ENCODE results near the gene CEP192. TPM values are rescaled to one million over a fixed set of nuclear protein-coding genes. Genes with fewer than 3 reads are reported as not detected.

CEP192 gene
- polyA plus RNA-seq, 1 donor: 22.0 TPM

- no peak for DNase-seq
Measured at GRCh38 chr18:13101659-13102197, 110.6 kb downstream of the CEP192 start.

DNA sequence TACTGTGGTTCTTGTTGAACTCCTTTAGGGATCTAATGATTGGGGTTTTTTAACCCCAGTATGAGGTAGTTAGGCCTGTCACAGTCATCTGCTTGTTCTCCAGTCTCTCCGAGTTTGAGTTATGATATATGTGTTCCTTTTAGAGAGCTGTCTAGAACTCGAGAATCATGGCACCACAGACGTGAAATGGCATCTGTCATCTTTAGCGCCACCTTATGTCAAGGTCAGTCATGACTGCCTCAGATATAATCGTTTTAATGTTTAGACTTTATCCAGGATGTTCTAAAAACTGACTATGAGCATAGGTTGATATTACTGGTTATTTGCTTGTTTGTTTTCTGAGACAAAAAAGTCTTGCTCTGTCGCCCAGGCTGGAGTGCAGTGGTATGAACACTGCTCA, 112.2 kb downstream of the CEP192 start:
- DNase-seq: no peak

DNA sequence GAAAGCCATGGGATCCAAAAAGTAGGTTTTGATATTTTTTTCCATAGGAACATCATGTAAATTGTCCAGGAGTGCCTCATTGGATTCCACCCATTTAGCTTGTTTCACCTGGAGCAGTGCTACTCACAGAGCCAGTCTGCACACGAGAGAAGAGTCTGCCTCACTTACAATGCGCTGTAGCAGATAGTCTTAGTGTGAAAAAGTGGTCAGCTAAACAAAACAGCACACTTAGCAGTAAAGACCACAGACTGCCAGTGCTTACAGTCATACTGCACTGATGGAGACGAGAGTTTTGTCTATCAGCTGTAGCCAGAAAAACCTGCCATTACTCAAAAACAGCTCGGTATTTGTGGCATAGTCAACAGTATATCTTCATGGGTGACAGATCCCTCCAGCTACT, 113.9 kb downstream of the CEP192 start:
- no peak for DNase-seq

- no peak for DNase-seq
Measured at GRCh38 chr18:13107074-13107473, 115.9 kb downstream of the CEP192 start.

DNA sequence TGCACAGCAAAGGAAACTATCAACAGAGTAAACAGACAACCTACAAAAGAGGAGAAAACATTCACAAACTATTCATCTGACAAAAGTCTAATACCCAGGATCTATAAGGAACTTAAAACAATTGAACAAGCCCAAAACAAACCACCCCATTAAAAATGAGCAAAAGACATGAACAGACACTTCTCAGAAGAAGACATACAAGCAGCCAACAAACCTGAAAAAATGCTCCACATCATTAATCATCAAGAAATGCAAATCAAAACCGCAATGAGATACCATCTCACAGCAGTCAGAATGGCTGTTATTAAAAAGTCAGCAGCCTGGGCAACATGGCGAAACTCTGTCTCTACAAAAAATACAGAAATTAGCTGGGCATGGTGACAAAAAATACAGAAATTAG, 117.2 kb downstream of the CEP192 start:
- DNase-seq: no peak

- no peak for DNase-seq
Measured at GRCh38 chr18:13110559-13110958, 119.4 kb downstream of the CEP192 start.

DNA sequence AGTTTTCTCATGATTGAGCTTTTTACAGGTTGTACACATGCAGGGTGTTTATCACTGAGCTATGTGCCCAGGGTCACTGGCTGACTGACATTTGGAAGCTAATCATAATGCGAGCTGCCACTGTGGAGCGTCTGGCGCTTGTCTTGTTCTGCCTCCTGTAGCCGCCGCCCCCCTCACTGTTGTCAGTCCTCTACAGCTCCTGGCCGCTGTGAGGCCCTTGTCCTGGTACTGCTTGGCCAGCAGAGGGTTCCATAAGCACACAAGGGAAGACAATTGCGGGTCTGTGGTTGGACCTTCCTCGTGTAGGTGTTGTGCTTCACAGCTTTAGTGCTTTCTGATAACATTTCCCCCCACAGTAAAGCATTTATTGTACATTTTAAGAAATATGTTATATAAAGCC, 121.8 kb downstream of the CEP192 start:
- peak; percentile 54 for DNase-seq

- DNase-seq: no peak
Measured at GRCh38 chr18:13120255-13120654, 129.1 kb downstream of the CEP192 start.

DNA sequence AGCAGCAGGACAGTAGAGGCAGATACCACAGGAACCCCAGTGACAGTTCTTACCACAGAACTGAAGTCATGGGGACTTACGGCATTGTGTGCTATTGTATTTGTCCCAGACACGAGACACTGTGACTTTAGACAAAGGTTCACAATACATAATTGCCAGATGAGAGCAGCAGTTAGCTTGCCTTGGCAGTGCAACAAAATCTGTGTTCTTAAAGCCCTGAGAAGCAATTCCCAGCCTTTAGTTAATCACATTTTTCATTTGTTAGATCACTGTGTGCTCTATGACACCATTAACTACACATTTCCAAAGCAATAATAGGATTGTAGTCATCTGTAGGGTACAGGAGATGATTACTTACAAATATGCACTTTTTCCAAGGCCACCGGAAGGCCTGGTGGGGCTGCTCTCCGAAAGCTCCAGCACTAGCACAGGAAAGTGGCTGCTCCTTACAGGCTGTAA, 129.8 kb downstream of the CEP192 start:
- peak; percentile 18 for DNase-seq

GRCh38 chr18:13124411-13124810, 133.2 kb downstream of the CEP192 start:
- no peak for DNase-seq

DNA sequence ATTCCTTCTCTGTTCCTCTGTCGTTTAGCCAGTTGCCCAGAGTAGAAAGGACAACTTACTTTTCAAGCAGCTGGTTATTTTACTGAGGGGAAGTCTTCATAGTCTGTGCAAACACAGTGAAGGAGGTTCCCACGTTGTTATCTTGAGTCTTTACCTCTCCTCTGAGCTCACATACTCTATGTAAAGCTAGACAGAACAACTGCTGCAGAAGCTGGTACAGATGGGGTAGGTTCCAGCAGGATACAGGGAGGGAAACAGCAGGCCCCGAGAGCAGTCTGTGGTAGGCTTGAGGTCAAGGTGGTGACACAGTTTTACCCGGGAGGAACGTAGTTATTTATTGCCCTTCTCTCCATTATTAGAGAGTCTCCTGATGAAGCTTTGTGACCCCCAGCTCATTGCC, 134.0 kb downstream of the CEP192 start:
- DNase-seq: no peak

DNA sequence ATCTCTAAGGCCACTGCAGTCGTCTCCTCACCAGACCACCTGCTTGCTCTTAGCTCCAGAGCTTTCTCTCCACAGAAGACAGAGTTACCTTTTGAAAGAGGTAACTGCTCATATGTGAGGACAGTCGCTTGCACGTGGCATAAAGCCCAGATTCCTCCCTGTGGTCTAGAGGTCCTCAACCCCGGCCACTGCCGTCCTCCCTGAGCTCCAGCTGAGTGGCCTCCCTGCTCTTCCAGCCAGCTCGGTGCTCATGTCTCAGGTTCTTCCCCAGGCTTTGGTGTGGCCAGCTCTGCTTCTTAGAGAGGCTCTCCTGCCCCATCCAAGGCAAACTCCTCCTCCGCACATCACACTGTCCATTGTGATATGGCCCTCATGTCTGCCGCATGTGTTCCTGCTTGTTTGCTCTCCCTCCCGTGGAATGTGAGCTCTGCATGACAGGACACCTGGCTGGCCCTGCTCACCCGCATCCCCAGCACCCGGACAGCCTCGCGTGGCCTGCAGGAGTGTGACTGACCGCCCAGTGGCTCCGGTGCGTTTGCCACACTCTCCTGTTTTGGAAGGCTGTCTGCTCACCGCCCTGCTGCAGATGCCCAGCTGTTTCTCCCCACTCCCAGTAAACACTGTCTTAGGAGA, 135.9 kb downstream of the CEP192 start:
- no peak for DNase-seq

- DNase-seq: no peak
Measured at GRCh38 chr18:13131283-13131682, 140.1 kb downstream of the CEP192 start.

GRCh38 chr18:13134551-13135401, 143.6 kb downstream of the CEP192 start:
- no peak for DNase-seq

DNA sequence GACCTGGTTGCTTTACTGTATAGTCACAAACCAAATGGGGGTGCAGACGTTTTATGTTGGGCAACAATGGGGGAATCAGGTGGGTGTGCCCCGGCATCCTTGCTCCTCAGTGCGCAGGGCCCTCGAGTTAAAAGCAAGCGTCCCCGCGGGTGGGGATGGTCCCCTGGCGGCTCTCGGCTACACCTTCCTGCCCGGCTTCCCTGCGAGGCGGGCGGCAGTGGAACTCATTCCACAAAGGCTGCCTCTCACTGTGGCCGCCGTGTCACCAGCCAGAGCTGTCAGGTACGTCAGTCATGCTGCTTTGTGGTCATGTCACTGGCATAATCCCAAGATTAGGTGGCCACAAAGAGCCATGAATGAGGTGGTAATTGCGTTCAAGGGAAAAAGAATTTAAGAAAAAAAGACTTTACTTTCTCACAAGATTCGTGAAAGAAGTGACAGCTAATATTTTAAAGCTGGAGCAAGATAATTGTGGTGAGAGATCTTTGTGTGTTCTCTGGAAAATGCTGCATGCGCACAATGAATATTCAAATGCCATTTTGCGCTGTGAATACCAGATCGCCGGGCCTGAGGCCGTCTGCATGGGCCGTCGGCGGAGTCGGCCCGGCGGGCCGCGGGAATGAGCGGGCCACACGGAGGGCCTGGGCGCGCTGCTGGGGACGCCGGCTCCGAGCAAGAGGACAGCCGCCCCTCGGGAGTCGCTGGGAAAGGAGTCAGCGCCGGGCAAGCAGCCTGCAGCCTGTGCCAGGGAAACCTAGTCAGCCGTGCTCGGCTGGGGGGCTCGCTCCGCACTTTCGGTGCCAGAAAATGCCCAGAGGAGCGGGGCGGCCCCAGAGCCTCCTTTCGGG, 145.1 kb downstream of the CEP192 start:
- DNase-seq: peak; percentile 19

DNA sequence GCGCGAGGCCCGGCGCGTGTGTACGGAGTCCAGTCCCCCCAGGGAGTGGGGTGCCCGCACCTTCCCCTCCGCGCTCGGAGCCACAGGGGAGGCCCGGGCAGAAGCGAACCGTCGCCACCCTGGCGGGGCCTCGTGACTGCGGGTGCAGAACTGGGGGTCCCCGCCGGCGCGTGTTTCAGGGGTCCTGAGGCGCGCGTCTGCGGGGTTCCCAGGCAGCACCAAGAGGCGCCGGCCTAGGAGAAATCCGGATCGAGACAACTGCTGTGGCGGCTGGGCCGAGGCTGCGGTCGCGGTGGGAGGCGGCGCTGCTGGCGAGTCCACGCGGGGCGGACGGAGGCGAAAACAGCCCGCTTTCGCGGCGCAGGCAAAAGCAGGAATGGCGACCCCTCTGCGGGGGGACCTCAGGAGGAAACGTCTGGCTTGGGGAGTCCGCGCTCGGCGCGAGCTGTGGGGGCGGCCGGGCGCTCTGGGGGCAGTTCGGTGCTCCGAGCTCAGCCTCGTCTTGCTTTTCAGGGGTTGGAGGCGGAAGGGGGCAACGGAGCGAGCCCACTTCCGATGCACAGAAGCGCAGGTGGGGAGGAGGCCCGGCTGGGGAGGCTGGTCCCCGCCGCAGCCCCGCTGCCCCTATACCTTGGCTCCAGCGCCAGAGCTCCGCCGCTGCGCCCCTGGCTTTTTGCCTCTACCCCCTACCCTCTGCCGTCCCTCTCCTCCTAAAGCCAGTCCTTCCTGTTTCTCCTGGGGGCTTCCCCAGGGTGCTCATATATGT, 145.9 kb downstream of the CEP192 start:
- peak; percentile 51 for DNase-seq

GRCh38 chr18:13137670-13138419, 146.7 kb downstream of the CEP192 start:
- peak; percentile 48 for DNase-seq

DNA sequence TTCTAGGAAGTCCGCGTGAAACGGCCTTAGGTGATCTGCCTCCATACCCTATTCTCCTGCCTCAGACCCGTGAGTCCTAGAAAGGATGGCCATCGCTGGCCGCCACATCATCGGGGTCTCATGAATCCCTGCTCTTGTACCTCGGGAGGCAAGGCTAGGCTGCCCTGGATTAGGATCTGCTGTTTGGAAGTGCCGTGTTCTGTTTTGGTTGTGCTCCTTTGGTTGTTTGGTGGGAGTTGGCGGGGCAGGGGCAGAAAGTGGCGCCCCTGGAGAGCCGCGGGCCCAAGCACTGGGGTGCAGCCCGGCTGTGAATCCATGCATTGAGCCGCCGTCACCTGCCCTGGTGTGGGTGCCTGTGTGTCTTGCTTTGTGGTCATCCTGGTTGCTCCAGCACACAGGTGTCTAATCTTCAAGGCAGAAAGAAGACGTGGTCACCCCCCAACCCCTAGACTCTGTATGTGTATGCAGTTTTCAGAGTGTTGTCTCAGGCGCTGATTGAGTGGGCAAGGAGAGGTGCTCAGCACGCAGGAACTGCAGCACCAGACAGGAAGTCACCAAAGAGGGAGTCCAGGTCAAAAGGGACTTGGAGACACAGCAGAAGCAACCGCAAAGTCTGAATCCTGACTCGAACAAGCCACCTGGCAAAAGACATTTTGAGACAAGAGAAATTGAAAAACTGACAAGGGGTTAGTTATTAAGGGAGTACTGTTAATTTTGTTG, 147.4 kb downstream of the CEP192 start:
- no peak for DNase-seq

GRCh38 chr18:13139885-13140450, 148.8 kb downstream of the CEP192 start:
- no peak for DNase-seq

DNA sequence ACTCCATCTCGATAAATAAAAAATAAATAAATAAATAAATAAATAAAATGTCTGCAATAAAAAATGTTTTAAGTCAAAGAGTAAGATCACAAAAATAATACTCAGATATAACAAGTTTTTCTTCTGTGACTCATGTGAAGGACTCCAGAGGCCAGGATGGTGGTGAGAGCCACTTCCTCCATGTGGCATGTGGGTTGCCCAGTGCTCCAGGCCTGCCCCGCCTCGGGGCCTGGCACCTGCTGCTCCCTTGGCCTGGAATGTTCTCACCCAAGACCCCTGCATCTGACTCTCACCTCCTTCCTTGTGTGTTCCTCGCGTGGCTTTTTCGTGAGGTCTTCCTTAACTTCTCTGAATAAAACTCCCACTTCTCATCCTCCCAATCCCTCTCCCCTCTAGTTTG, 150.0 kb downstream of the CEP192 start:
- DNase-seq: no peak

All from hindlimb muscle (tissue), 1 donor.